H1 (cell line): ENCODE data around the gene TMEM144. TPM values are rescaled to one million over a fixed set of nuclear protein-coding genes. Genes with fewer than 3 reads are reported as not detected.

ENCODE experiments used
- CBX8 ChIP-seq: fragments of 300-800, 300-1000 bp; sonication (generic); IDR thresholded peaks from 2 replicates; pipeline ENCODE4 v1.7.1; 2016; ENCODE audit warnings: low read depth, low read length, borderline replicate concordance
- CHD7 ChIP-seq: fragments of 300-600 bp; sonication (generic); IDR thresholded peaks from 2 replicates; pipeline ENCODE4 v1.7.1; 2012; ENCODE audit warnings: low read length, moderate library complexity, mild to moderate bottlenecking, inconsistent platforms; ENCODE audit not compliant: insufficient replicate concordance
- RFX5 ChIP-seq: IDR thresholded peaks from 2 replicates; pipeline ENCODE4 v1.6.1; 2011; ENCODE audit warnings: low read depth, low read length, improper control_type of control experiment, borderline replicate concordance
- SUZ12 ChIP-seq: fragments of 200-600 bp; sonication (generic); IDR thresholded peaks from 2 replicates; pipeline ENCODE4 v1.6.1; 2012; ENCODE audit warnings: mild to moderate bottlenecking, inconsistent platforms, low read length, moderate library complexity, mixed read lengths
- polyA plus RNA-seq, 7 experiments: library from polyadenylated mRNA; depleted of rRNA in 3 of 7; stranded (reverse) in 5 of 7; unstranded in 2 of 7; fragments of >200 nt in 5 of 7; fragments of 200-250 nt in 2 of 7; gene quantifications; 1 replicate in 5 of 7; 2 replicates in 1 of 7; 4 replicates in 1 of 7; pipeline versions ENCODE4 v1.2.1 to v1.2.3, GENCODE V29; 2011 to 2013; ENCODE audit warnings: missing spikeins in 2 of 7, mixed read lengths in 2 of 7
- total RNA-seq: library from RNA; stranded (reverse); fragmentation: NEBNext Ultra II Directional; extraction: Animal tissue kit (Norgen Biotek cat#: 25700); gene quantifications from 2 replicates; pipeline ENCODE4 v1.2.1, GENCODE V29; 2021

TMEM144 gene
- total and polyA plus RNA-seq, 2 of the 8 experiments (the other 6 are each of a cell fraction or from before 2014, with no cell fraction given): 1.9 to 2.6 TPM

DNA sequence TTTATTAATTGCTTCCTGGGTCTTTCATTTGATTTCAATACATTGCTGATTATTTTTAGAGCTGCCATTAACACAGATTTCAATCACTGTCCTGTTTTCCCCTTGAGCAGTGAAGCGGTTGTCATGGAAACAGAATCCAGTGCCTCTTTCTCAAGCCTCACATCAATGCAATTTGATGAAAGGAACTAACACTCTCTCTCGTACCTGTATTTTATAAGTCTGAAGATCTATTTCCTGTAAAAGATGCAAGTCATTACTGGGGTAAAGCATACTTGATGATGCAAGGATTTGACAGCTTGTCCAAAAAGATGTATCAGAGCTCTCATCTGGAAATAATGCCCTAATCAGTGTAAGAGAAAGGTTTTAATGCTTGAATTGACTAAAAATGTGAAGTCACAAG, 19.6 kb upstream of the TMEM144 start (continued):
- no peak for TF ChIP-seq CHD7
- TF ChIP-seq CBX8: no peak
- TF ChIP-seq SUZ12: no peak
- TF ChIP-seq RFX5: no peak
